OCI-LY7 (cell line): ENCODE data around the gene DIP2C. TPM values are rescaled to one million over a fixed set of nuclear protein-coding genes. Genes with fewer than 3 reads are reported as not detected.

Experiments
- BruUV-seq: library from RNA; stranded (reverse); fragments of 400-500 nt; replicated peaks from 2 replicates; lab custom pipeline; 2021; lab: Mats Ljungman, UMichigan
- CTCF ChIA-PET: fragments of 300-600 bp; sonication (Branson Sonifier 250); formaldehyde crosslinking; loops from one replicate; lab custom pipeline; 2022; ENCODE audit warnings: antibody characterized with exemption; ENCODE audit not compliant: unreplicated experiment; lab: Charles Lee
- POLR2A ChIA-PET: fragments of 300-600 bp; sonication (Branson Sonifier 250); formaldehyde crosslinking; loops from one replicate; lab custom pipeline; 2022; ENCODE audit warnings: antibody characterized with exemption; lab: Charles Lee
- DNase-seq: peaks from one replicate; pipeline ENCODE4 v3.0.0-alpha.2; 2015; ENCODE audit warnings: low spot score
- H2AFZ ChIP-seq: fragments of 200-600 bp; sonication (generic), shearing (Covaris generic); 2 replicates; pipeline ENCODE4 v1.6.1; 2014; ENCODE audit warnings: mild to moderate bottlenecking, antibody characterized with exemption, low read length, moderate library complexity
- H3K27ac ChIP-seq: fragments of 200-600 bp; sonication (generic); 2 replicates; pipeline ENCODE4 v1.5.1; 2014; ENCODE audit warnings: mixed run types, low read depth, mild to moderate bottlenecking, moderate library complexity, low read length, inconsistent platforms; ENCODE audit not compliant: poor library complexity, severe bottlenecking
- H3K36me3 ChIP-seq: fragments of 200-600 bp; sonication (generic); 2 replicates; pipeline ENCODE4 v1.6.1; 2014; ENCODE audit warnings: mild to moderate bottlenecking, antibody characterized with exemption, low read length, moderate library complexity, mixed read lengths; ENCODE audit not compliant: insufficient read depth
- H3K4me1 ChIP-seq: fragments of 200-600 bp; sonication (generic); 2 replicates; pipeline ENCODE4 v1.5.1; 2014; ENCODE audit warnings: mild to moderate bottlenecking, low read length; ENCODE audit not compliant: insufficient read depth, poor library complexity, severe bottlenecking
- H3K4me2 ChIP-seq: fragments of 200-600 bp; sonication (generic); 2 replicates; pipeline ENCODE4 v1.6.1; 2014; ENCODE audit warnings: mild to moderate bottlenecking, low read length
- H3K4me3 ChIP-seq: fragments of 200-600 bp; sonication (generic); 2 replicates; pipeline ENCODE4 v1.5.1; 2014; ENCODE audit warnings: mild to moderate bottlenecking, low read depth, low read length; ENCODE audit not compliant: poor library complexity, severe bottlenecking
- H3K79me2 ChIP-seq: fragments of 200-600 bp; sonication (generic); 2 replicates; pipeline ENCODE4 v1.6.1; 2016; ENCODE audit warnings: low read depth, mild to moderate bottlenecking, low read length, moderate library complexity, mixed read lengths; ENCODE audit not compliant: insufficient read depth
- H3K9me2 ChIP-seq: fragments of 200-600 bp; sonication (generic); 2 replicates; pipeline ENCODE4 v1.6.1; 2016; ENCODE audit warnings: mild to moderate bottlenecking, low read length, mixed read lengths; ENCODE audit not compliant: insufficient read depth
- H3K9me3 ChIP-seq: fragments of 200-600 bp; sonication (generic); 2 replicates; pipeline ENCODE4 v1.6.1; 2014; ENCODE audit warnings: mild to moderate bottlenecking, mixed run types, low read length, mixed read lengths
- H4K20me1 ChIP-seq: fragments of 200-600 bp; sonication (generic); 2 replicates; pipeline ENCODE4 v1.6.1; 2014; ENCODE audit warnings: mild to moderate bottlenecking, antibody characterized with exemption, low read length, moderate library complexity, mixed read lengths; ENCODE audit not compliant: insufficient read depth
- CTCF ChIP-seq: fragments of 200-600 bp; sonication (generic); conservative IDR thresholded peaks from 2 replicates; pipeline ENCODE4 v1.5.1; 2014; ENCODE audit warnings: mild to moderate bottlenecking, antibody characterized with exemption, low read length, moderate library complexity, mixed read lengths
- EZH2phosphoT487 ChIP-seq: fragments of 200-600 bp; sonication (generic); IDR thresholded peaks from 2 replicates; pipeline ENCODE4 v1.6.1; 2018; ENCODE audit warnings: low read depth, borderline replicate concordance, mild to moderate bottlenecking, mixed run types, antibody characterized with exemption, low read length, moderate library complexity, mixed read lengths
- intact Hi-C: fragments of 100-400 bp; cut with micrococcal nuclease; formaldehyde crosslinking; loops from one replicate; pipeline ENCODE4 v1.10.0; 2022; ENCODE audit not compliant: unreplicated experiment
- total RNA-seq, 2 experiments: library from RNA; depleted of rRNA in 1 of 2; stranded (reverse); fragments of >200 nt in 1 of 2; shearing (Covaris generic) in 1 of 2; gene quantifications; 2 replicates each; pipeline ENCODE4 v1.2.3, GENCODE V29; 2014 to 2022

Gene DIP2C
- total RNA-seq, 2 experiments from 2014 or later, result 10.9 to 29.5 TPM

GRCh38 chr10:277963-278362 lies 411.5 kb downstream of the DIP2C start:
- H2AFZ ChIP-seq, result no peak overlapping the region
- ChIA-PET CTCF (no interaction called here), POLR2A (no interaction called here)
- H3K4me2 ChIP-seq, result no peak overlapping the region
- no peaks in the 10 kb centered on the region for H3K9me2 ChIP-seq
- peaks cover 56% of the 10 kb centered on the region for H3K36me3 ChIP-seq
- DNase-seq, result no peak
- H4K20me1 ChIP-seq, result no peaks in the 10 kb centered on the region
- no peaks in the 10 kb centered on the region for H3K9me3 ChIP-seq
- TF ChIP-seq CTCF, result no peak
- no peak for TF ChIP-seq EZH2phosphoT487
- H3K4me1 ChIP-seq, result no peaks in the 10 kb centered on the region
- no peaks in the 10 kb centered on the region for H3K79me2 ChIP-seq
- BruUV-seq, result no TSS peak
- H3K27ac ChIP-seq, result no peak overlapping the region
- H3K4me3 ChIP-seq, result no peak overlapping the region
- intact Hi-C loops, result no loop called here

- H3K9me2 ChIP-seq, result no peaks in the 10 kb centered on the region
- H2AFZ ChIP-seq, result no peak overlapping the region
- no peaks in the 10 kb centered on the region for H4K20me1 ChIP-seq
- ChIA-PET CTCF (no interaction called here), POLR2A (no interaction called here)
- no peaks in the 10 kb centered on the region for H3K79me2 ChIP-seq
- peaks cover 12% of the 10 kb centered on the region for H3K4me1 ChIP-seq
- H3K27ac ChIP-seq, result no peak overlapping the region
- peaks cover 33% of the 10 kb centered on the region for H3K36me3 ChIP-seq
- H3K4me2 ChIP-seq, result no peak overlapping the region
- TF ChIP-seq EZH2phosphoT487, result no peak
- TF ChIP-seq CTCF, result no peak
- no peaks in the 10 kb centered on the region for H3K9me3 ChIP-seq
- BruUV-seq, result no TSS peak
- DNase-seq, result no peak
- intact Hi-C loops, result no loop called here
- H3K4me3 ChIP-seq, result no peak overlapping the region
Observed at GRCh38 chr10:275680-276079, 413.8 kb downstream of the DIP2C start.

- H2AFZ ChIP-seq, result no peak overlapping the region
- H4K20me1 ChIP-seq, result no peaks in the 10 kb centered on the region
- DNase-seq, result no peak
- intact Hi-C loops, result no loop called here
- H3K27ac ChIP-seq, result no peak overlapping the region
- BruUV-seq, result no TSS peak
- H3K4me1 ChIP-seq, result peaks cover 12% of the 10 kb centered on the region
- peaks cover 25% of the 10 kb centered on the region; the same call in 1 of the 2 replicates for H3K36me3 ChIP-seq
- H3K79me2 ChIP-seq, result no peaks in the 10 kb centered on the region
- H3K9me2 ChIP-seq, result no peaks in the 10 kb centered on the region
- no peak overlapping the region for H3K4me2 ChIP-seq
- CTCF ChIA-PET, result no interaction called here
- no peak overlapping the region for H3K4me3 ChIP-seq
- TF ChIP-seq EZH2phosphoT487 (no peak), CTCF (no peak)
- no peaks in the 10 kb centered on the region for H3K9me3 ChIP-seq
- POLR2A ChIA-PET, result no interaction called here
Observed at GRCh38 chr10:274866-275265, 414.6 kb downstream of the DIP2C start.
